ENCODE results near the gene ZNF235.

DNA sequence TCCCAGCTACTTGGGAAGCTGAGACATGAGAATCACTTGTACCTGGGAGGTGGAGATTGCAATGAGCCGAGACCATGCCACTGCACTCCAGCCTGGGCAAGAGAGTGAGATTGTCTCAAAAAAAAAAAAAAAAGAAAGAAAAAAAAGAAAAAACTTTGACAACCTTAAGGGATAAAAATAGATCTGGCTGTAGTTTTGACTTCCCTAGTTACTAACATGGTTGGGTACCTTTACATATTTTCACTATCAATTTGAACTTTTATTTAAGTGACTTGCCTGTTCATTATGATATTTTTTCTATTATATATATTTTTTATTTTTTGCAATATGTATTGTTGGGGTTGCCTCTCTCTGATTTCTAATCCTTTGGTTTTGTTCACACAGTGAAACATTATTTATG is 8.4 kb upstream of the ZNF235 start:
- TF ChIP-seq, protein P1, sequence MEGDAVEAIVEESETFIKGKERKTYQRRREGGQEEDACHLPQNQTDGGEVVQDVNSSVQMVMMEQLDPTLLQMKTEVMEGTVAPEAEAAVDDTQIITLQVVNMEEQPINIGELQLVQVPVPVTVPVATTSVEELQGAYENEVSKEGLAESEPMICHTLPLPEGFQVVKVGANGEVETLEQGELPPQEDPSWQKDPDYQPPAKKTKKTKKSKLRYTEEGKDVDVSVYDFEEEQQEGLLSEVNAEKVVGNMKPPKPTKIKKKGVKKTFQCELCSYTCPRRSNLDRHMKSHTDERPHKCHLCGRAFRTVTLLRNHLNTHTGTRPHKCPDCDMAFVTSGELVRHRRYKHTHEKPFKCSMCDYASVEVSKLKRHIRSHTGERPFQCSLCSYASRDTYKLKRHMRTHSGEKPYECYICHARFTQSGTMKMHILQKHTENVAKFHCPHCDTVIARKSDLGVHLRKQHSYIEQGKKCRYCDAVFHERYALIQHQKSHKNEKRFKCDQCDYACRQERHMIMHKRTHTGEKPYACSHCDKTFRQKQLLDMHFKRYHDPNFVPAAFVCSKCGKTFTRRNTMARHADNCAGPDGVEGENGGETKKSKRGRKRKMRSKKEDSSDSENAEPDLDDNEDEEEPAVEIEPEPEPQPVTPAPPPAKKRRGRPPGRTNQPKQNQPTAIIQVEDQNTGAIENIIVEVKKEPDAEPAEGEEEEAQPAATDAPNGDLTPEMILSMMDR (IDR thresholded peaks at IDR 0.05; ENCODE audit: low read length): no peak
- TF ChIP-seq EZH2 (optimal IDR thresholded peaks at IDR 0.05; ENCODE audit: low read depth, low read length): no peak
